Keratinocyte (primary cell): Measurements from ENCODE around the gene BRINP3.

Source experiments
- CTCF ChIP-seq, 3 experiments: IDR thresholded peaks in 1 of 3; conservative IDR thresholded peaks in 1 of 3; optimal IDR thresholded peaks in 1 of 3; 2 replicates in 2 of 3; 3 replicates in 1 of 3; pipeline versions ENCODE3 to v1.5.1; 2011; ENCODE audit warnings: low read length in 3 of 3, mild to moderate bottlenecking in 3 of 3, moderate library complexity in 2 of 3, control low read depth in 1 of 3, inconsistent platforms in 1 of 3; ENCODE audit not compliant: insufficient read depth in 2 of 3; ENCODE audit errors: extremely low read depth in 1 of 3
- EZH2 ChIP-seq: IDR thresholded peaks from one replicate; pipeline ENCODE4 v1.6.1; 2012; ENCODE audit warnings: inconsistent platforms, mild to moderate bottlenecking, low read length, moderate library complexity

DNA sequence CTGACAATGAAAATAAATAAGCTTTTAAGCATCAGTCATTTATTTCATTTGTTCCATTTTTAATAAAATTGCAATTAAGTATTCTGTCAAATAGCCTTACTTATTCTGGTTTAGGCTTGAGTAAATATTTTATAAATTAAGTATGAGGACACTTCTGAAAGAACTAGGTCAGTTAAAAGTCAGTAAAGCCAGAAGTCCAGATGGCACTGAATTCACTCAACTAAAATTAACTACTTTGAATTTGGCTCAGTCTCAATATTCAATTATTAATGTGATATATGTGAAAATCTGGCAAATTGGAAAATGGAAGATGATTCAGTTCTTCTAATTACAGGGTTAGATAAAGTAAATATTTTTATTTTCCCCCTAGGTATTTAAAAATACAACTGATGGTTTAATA is 174.2 kb downstream of the BRINP3 start:
- TF ChIP-seq EZH2 (no peak), CTCF (optimal IDR thresholded peaks at IDR 0.05 in 1 of 3, IDR thresholded peaks at IDR 0.05 in 1 of 3, conservative IDR thresholded peaks at IDR 0.05 in 1 of 3; ENCODE audit: extremely low read depth in 1 of 3, insufficient read depth in 2 of 3, low read length in 3 of 3) (no peak)
